HG02981 (cell line): ENCODE data around the gene MYO1E.
"Not testable (repeated sequence)": the region's sequence is repeated elsewhere in the genome, so short reads cannot be mapped to it uniquely, and the experiment has no call there.

Experiments used
- ATAC-seq: cut with Tn5 transposase; IDR thresholded peaks from one replicate; pipeline ENCODE4 v1.9.1; 2021; ENCODE audit warnings: mild to moderate bottlenecking, moderate library complexity; ENCODE audit not compliant: unreplicated experiment

Gene MYO1E

DNA sequence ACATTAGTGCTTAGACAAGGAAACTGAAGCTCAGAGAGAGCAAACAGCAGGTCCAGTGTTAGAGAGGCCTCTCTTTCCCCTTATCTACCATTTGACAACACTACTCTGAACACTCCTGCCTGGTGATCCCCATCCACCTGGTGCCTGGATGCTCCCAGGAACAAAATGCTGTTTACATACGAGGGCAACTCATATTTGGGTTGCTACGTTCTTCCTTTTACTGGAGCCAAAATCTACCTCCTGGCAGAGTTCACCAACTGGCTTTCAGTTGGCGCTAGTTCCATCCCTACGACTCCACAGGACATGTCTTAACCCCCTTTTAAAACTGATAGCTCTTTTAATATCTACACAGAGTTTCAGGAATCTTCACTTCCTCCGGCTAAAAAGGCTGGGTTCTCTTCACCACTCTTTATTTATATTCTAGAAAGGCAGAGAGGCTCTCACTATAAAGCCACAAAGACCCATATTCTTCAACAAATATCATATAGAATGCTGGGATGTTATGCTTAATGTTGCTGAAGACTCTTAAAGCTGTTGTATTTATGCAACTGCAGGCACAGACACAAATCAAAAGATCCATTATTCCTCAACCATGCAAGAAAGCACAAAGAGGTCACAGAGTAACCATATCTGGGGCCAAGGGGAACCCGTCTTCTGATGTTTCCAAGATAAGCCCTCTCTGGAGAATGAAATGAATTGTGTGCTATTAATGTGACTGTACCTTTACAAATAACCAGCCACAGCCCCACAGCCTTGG, 219.8 kb downstream of the MYO1E start:
- no peak for ATAC-seq

- ATAC-seq = no peak
Observed at GRCh38 chr15:59150185-59150584, 222.5 kb downstream of the MYO1E start.

- ATAC-seq = no peak
Observed at GRCh38 chr15:59148153-59148833, 224.4 kb downstream of the MYO1E start.

GRCh38 chr15:59147666-59148065, 225.0 kb downstream of the MYO1E start:
- no peak for ATAC-seq

GRCh38 chr15:59144594-59144993, 228.1 kb downstream of the MYO1E start:
- not testable (repeated sequence) for ATAC-seq

DNA sequence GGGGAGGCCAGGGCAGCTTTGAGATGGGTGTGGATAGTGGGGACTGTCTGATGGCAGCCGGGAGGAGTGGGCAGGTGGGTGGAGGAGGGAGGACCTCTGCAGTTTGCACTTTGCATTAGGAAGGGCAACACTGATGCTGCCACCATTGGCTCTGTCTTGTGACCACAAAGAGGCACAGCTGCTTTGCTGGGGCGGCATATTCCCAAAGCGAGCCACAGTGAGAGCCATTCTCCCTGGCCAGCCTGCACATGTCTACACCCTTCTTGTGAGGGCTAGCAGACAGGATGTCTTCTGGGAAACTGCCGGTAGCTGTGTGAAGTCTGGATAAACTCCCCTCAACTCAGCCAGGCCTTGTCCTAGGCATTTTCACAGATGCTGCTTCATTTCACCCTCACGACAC, 229.4 kb downstream of the MYO1E start:
- ATAC-seq = no peak

- no peak for ATAC-seq
Observed at GRCh38 chr15:59140422-59141226, 232.0 kb downstream of the MYO1E start.

DNA sequence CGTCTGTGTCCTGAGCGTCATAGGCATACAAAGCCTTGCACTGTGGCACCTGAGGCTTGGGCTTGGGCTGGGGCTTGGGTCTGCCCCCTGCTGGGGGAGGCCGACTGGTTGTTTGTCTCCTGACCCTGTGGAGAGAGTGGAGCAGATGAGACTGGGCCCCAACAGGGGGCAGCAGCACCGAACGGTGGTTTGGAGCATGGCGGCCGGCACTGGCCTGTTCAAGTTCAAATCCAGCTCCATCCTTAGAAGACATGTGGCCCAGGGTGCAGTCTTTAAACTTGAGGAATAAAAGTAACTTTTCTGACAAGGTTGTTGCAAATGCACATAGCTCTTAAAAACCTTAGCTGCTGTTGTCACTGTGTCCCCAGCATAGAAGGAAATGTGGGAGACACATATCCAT, 234.4 kb downstream of the MYO1E start:
- ATAC-seq = peak; percentile 52

- no peak for ATAC-seq
Observed at GRCh38 chr15:59137566-59137965, 235.1 kb downstream of the MYO1E start.

GRCh38 chr15:59133929-59134427, 238.7 kb downstream of the MYO1E start:
- ATAC-seq = no peak

- ATAC-seq = no peak
Observed at GRCh38 chr15:59131969-59132562, 240.6 kb downstream of the MYO1E start.

GRCh38 chr15:59131456-59131855, 241.2 kb downstream of the MYO1E start:
- no peak for ATAC-seq

DNA sequence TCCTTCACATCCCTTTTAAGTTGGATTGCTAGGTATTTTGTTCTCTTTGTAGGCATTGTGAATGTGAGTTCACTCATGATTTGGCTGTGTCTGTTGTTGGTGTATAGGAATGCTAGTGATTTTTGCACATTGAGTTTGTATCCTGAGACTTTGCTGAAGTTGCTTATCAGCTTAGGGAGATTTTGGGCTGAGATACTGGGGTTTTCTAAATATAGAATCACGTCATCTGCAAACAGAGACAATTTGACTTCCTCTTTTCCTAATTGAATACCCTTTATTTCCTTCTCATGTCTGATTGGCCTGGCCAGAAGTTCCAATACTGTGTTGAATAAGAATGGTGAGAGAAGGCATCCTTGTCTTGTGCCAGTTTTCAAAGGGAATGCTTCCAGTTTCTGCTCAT, 245.4 kb downstream of the MYO1E start:
- ATAC-seq = not testable (repeated sequence)

GRCh38 chr15:59125683-59126082, 247.0 kb downstream of the MYO1E start:
- ATAC-seq = not testable (repeated sequence)

DNA sequence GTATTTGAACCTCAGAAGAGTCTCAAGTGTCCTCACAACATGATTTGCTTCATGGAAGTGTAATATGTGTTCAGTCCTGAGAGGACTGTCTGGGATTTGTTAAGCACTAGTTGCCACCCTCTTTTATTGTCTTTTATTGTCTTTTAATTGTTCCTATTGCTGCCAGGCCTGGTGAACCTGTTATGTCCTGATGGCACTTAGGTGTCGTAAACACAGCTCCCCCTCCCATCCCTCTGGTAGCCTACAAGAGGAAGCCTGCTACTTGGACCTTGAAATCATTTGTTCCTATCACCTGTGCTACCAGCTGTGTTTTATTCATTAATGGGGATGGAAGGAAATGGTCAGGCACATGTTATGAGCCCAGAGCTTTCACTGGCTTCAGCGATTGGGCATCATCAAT, 248.4 kb downstream of the MYO1E start:
- ATAC-seq = no peak

- no peak for ATAC-seq
Observed at GRCh38 chr15:59120937-59121336, 251.7 kb downstream of the MYO1E start.

DNA sequence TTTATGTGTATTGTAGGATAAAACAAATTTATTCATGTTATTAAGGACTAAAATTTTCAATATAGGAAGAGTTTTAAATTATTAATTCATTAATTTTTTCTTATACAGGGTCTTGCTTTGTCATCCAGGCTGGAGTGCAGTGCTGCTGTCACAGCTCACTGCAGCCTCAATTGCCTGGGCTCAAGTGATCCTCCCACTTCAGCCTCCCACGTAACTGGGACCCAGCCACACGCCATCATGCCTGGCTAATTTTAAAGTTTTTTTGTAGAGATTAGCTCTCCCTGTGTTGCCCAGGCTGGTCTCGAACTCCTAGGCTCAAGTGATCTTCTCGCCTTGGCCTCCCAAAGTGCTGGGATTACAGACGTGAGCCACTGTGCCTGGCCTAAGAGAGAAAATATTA, 253.0 kb downstream of the MYO1E start:
- ATAC-seq = no peak

DNA sequence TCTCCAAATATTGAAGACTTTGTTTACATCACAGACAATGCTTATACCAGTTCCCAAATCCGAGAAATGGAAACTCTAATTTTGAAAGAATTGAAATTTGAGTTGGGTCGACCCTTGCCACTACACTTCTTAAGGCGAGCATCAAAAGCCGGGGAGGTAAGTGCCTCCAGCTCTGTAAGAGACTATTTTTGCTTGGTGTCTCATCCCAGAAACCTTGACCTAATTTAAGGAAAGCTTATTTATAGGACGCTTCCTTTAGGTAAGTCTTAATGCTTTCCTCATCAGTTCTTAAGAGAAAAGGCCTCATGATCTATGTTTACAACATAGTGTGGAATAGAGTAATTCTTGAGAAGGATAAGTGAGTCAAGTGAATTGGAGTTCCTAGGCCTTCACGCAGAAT, 255.9 kb downstream of the MYO1E start:
- no peak for ATAC-seq

DNA sequence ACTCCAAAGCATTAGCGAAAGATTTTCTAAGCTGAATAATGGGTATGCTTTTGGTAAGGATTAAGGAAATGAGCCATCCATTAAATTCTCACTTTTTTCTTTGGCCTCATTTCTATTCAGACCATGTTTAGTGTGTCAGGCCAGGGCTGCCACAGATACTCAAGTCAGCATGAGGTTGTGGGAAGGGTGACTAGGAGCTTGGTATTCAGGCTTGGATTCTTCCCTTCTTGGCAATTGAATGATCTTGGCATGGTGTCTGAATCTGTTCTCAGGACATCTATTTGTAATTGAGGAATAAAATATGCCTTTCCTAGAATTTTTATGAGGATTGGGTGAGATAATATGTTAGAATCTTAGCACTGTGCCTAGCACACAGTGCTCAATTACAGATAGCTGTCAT, 256.5 kb downstream of the MYO1E start:
- ATAC-seq = no peak

GRCh38 chr15:59115047-59115446, 257.6 kb downstream of the MYO1E start:
- no peak for ATAC-seq

DNA sequence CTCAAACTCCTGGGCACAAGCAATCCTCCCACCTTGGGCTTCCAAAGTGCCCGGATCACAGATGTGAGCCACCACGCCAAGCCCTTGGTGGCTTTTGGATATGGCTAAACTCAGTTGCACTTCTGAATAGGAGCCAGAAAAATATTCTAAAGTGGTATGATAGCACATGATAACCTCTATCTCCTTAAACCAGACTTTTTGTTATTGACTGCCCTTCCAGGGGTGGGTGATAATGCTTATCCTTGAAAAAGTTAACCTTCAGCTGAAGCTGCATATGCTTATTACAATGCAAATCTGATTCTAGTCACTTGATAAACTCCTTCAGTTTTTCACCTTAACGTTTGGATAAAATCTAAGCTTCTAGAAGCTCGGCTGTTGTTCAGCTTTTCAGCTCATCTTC, 261.4 kb downstream of the MYO1E start:
- ATAC-seq = no peak
